ENCODE measurements around the gene MGAM2. TPM values are rescaled to one million over a fixed set of nuclear protein-coding genes. Genes with fewer than 3 reads are reported as not detected.

The MGAM2 gene
- total and polyA plus RNA-seq, 2 of the 13 experiments (the other 11 are each of a cell fraction or from before 2014, with no cell fraction given): 0.29 TPM; not detected in 1

DNA sequence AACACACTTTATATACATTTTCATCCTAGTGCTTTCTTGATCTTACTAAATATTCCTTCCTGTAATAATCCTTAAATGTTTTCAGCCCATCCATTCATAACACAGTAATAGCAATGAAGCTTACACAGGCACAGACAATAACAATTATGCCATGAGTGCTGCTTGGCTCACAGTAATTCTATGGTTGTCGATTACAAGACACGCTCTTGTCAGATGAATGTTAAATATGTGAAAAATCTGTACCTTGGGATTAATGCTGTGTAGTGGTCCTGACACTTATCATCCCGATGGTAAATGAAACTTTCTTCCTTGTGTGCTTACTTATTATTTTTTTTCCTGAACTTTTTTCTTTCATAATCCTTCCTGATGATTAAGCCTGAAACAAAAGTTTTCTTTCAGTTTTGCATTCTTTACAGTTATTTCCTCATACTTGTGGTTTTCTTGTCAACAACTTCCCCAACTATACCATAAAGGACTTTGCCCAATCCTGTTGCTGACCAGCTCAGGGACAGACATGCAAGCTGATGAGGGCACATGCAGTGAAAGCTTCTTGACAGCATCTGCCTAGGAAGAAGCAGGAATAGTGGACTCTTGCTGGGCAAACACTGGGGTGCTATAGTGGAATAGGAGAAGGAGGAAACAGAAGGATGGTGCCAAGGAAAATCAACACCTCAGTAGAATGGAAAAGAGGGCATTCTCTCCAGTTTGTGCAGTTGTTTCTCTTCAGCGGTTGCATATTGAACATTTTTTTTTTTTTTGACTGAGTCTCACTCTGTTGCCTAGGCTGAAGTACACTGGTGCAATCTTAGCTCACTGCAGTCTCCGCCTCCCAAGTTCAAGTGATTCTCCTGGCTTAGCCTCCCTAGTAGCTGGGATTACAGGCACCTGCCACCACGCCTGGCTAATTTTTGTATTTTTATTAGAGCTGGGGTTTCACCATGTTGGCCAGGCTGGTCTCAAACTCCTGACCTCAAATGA lies 6.7 kb upstream of the MGAM2 start (continued):
- TF ChIP-seq, protein P1, sequence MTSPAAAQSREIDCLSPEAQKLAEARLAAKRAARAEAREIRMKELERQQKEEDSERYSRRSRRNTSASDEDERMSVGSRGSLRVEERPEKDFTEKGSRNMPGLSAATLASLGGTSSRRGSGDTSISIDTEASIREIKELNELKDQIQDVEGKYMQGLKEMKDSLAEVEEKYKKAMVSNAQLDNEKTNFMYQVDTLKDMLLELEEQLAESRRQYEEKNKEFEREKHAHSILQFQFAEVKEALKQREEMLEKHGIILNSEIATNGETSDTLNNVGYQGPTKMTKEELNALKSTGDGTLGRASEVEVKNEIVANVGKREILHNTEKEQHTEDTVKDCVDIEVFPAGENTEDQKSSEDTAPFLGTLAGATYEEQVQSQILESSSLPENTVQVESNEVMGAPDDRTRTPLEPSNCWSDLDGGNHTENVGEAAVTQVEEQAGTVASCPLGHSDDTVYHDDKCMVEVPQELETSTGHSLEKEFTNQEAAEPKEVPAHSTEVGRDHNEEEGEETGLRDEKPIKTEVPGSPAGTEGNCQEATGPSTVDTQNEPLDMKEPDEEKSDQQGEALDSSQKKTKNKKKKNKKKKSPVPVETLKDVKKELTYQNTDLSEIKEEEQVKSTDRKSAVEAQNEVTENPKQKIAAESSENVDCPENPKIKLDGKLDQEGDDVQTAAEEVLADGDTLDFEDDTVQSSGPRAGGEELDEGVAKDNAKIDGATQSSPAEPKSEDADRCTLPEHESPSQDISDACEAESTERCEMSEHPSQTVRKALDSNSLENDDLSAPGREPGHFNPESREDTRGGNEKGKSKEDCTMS (CRISPR knock-in tag; conservative IDR thresholded peaks at IDR 0.05): no peak
- no peak for TF ChIP-seq ARNT2 (CRISPR knock-in tag; IDR thresholded peaks at IDR 0.05; ENCODE audit: low read depth)
- TF ChIP-seq ZNF451 (CRISPR knock-in tag; IDR thresholded peaks at IDR 0.05): no peak
- TF ChIP-seq NR2C2 (CRISPR knock-in tag; IDR thresholded peaks at IDR 0.05; ENCODE audit: borderline replicate concordance): no peak
- no peak for TF ChIP-seq ZNF496 (CRISPR knock-in tag; IDR thresholded peaks at IDR 0.05; ENCODE audit: insufficient replicate concordance)
- no peak for TF ChIP-seq ARNTL (CRISPR knock-in tag; IDR thresholded peaks at IDR 0.05)
- TF ChIP-seq NBN (conservative IDR thresholded peaks at IDR 0.05): no peak
- no peak for TF ChIP-seq GATAD1 (CRISPR knock-in tag; IDR thresholded peaks at IDR 0.05)
- no peak for TF ChIP-seq ZNF263 (CRISPR knock-in tag; IDR thresholded peaks at IDR 0.05)
- no peak; the same call in 1 of the 2 replicates for TF ChIP-seq ZNF792 (CRISPR knock-in tag; IDR thresholded peaks at IDR 0.05)
- TF ChIP-seq, protein P2, sequence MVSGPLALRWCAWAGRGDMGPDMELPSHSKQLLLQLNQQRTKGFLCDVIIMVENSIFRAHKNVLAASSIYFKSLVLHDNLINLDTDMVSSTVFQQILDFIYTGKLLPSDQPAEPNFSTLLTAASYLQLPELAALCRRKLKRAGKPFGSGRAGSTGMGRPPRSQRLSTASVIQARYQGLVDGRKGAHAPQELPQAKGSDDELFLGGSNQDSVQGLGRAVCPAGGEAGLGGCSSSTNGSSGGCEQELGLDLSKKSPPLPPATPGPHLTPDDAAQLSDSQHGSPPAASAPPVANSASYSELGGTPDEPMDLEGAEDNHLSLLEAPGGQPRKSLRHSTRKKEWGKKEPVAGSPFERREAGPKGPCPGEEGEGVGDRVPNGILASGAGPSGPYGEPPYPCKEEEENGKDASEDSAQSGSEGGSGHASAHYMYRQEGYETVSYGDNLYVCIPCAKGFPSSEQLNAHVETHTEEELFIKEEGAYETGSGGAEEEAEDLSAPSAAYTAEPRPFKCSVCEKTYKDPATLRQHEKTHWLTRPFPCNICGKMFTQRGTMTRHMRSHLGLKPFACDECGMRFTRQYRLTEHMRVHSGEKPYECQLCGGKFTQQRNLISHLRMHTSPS (CRISPR knock-in tag; IDR thresholded peaks at IDR 0.05; ENCODE audit: low read depth): no peak
- no peak for TF ChIP-seq KAT2B (IDR thresholded peaks at IDR 0.05; ENCODE audit: borderline replicate concordance, low read depth, low read length)
- no peak for TF ChIP-seq TOE1 (CRISPR knock-in tag; IDR thresholded peaks at IDR 0.05)
- no peak for TF ChIP-seq ZNF337 (CRISPR knock-in tag; IDR thresholded peaks at IDR 0.05; ENCODE audit: borderline replicate concordance, low read depth)
- TF ChIP-seq, protein P3, sequence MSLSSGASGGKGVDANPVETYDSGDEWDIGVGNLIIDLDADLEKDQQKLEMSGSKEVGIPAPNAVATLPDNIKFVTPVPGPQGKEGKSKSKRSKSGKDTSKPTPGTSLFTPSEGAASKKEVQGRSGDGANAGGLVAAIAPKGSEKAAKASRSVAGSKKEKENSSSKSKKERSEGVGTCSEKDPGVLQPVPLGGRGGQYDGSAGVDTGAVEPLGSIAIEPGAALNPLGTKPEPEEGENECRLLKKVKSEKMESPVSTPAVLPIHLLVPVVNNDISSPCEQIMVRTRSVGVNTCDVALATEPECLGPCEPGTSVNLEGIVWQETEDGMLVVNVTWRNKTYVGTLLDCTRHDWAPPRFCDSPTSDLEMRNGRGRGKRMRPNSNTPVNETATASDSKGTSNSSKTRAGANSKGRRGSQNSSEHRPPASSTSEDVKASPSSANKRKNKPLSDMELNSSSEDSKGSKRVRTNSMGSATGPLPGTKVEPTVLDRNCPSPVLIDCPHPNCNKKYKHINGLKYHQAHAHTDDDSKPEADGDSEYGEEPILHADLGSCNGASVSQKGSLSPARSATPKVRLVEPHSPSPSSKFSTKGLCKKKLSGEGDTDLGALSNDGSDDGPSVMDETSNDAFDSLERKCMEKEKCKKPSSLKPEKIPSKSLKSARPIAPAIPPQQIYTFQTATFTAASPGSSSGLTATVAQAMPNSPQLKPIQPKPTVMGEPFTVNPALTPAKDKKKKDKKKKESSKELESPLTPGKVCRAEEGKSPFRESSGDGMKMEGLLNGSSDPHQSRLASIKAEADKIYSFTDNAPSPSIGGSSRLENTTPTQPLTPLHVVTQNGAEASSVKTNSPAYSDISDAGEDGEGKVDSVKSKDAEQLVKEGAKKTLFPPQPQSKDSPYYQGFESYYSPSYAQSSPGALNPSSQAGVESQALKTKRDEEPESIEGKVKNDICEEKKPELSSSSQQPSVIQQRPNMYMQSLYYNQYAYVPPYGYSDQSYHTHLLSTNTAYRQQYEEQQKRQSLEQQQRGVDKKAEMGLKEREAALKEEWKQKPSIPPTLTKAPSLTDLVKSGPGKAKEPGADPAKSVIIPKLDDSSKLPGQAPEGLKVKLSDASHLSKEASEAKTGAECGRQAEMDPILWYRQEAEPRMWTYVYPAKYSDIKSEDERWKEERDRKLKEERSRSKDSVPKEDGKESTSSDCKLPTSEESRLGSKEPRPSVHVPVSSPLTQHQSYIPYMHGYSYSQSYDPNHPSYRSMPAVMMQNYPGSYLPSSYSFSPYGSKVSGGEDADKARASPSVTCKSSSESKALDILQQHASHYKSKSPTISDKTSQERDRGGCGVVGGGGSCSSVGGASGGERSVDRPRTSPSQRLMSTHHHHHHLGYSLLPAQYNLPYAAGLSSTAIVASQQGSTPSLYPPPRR (CRISPR knock-in tag; IDR thresholded peaks at IDR 0.05; ENCODE audit: borderline replicate concordance): no peak
- no peak for TF ChIP-seq RAD21 (CRISPR knock-in tag; IDR thresholded peaks at IDR 0.05)
- TF ChIP-seq, protein P4, sequence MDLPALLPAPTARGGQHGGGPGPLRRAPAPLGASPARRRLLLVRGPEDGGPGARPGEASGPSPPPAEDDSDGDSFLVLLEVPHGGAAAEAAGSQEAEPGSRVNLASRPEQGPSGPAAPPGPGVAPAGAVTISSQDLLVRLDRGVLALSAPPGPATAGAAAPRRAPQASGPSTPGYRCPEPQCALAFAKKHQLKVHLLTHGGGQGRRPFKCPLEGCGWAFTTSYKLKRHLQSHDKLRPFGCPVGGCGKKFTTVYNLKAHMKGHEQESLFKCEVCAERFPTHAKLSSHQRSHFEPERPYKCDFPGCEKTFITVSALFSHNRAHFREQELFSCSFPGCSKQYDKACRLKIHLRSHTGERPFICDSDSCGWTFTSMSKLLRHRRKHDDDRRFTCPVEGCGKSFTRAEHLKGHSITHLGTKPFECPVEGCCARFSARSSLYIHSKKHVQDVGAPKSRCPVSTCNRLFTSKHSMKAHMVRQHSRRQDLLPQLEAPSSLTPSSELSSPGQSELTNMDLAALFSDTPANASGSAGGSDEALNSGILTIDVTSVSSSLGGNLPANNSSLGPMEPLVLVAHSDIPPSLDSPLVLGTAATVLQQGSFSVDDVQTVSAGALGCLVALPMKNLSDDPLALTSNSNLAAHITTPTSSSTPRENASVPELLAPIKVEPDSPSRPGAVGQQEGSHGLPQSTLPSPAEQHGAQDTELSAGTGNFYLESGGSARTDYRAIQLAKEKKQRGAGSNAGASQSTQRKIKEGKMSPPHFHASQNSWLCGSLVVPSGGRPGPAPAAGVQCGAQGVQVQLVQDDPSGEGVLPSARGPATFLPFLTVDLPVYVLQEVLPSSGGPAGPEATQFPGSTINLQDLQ (CRISPR knock-in tag; IDR thresholded peaks at IDR 0.05): no peak
